ENCODE data around the gene DUSP2.

Gene DUSP2

GRCh38 chr2:96184989-96185388 lies 39.7 kb upstream of the DUSP2 start:
- TF ChIP-seq POLR2A (IDR thresholded peaks at IDR 0.05; ENCODE audit: extremely low read depth, insufficient read length) (no peak), MAX (IDR thresholded peaks at IDR 0.05; ENCODE audit: low read depth, low read length) (no peak), CTCF (IDR thresholded peaks at IDR 0.05; ENCODE audit: low read depth, low read length) (no peak), MYC (IDR thresholded peaks at IDR 0.05; ENCODE audit: low read depth, low read length) (no peak)
- no peak for DNase-seq (ENCODE audit: low read depth)
- no peak overlapping the region for H3K4me3 ChIP-seq (ENCODE audit: low read depth, low read length)

- TF ChIP-seq MYC (IDR thresholded peaks at IDR 0.05; ENCODE audit: low read depth, low read length) (no peak), POLR2A (IDR thresholded peaks at IDR 0.05; ENCODE audit: extremely low read depth, insufficient read length) (no peak), CTCF (IDR thresholded peaks at IDR 0.05; ENCODE audit: low read depth, low read length) (no peak), MAX (IDR thresholded peaks at IDR 0.05; ENCODE audit: low read depth, low read length) (no peak)
- H3K4me3 ChIP-seq (ENCODE audit: low read depth, low read length) = no peak overlapping the region
- DNase-seq (ENCODE audit: low read depth) = no peak
Measured at GRCh38 chr2:96184188-96184587, 38.9 kb upstream of the DUSP2 start.

DNA sequence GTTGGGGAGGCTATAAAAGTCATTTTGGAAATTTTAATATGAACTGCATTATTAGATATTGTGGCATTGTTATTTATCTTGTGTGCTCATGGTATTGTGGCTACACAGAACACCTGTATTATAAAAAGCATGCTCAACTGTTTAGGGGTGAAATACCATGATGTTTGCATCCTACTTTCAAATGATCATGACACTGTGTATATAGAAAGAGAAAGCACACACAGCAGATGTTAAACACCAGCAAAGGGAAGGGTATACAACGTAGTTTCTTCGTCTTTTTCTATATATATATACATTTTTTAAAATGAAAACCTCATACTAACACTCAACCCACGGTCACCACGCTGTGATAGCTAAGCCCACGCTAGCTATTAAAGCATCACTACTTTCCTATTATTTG lies 36.3 kb upstream of the DUSP2 start:
- H3K4me3 ChIP-seq (ENCODE audit: low read depth, low read length) = no peak overlapping the region
- DNase-seq (ENCODE audit: low read depth) = no peak
- no peak for TF ChIP-seq MAX (IDR thresholded peaks at IDR 0.05; ENCODE audit: low read depth, low read length)
- no peak for TF ChIP-seq POLR2A (IDR thresholded peaks at IDR 0.05; ENCODE audit: extremely low read depth, insufficient read length)
- no peak for TF ChIP-seq CTCF (IDR thresholded peaks at IDR 0.05; ENCODE audit: low read depth, low read length)
- no peak for TF ChIP-seq MYC (IDR thresholded peaks at IDR 0.05; ENCODE audit: low read depth, low read length)

DNA sequence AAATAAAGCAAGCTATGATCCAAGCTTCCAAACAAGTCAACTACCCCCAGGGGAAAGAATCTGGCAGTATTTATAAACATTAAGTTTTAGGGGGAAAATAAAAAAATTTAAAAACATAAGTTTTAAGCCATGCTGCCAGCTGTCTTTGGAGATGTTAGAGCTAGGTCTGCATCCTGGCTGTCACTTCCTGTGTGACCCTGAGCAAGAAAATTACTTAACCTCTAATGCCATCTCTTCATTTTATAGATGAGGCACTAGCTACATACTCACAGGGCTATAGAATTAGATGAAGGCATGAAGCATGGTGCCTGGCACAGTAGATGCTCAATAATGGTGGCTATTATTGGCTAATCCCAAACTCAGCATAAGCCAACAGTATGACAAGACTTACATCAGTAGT lies 35.3 kb upstream of the DUSP2 start:
- TF ChIP-seq MAX (IDR thresholded peaks at IDR 0.05; ENCODE audit: low read depth, low read length) = no peak
- TF ChIP-seq CTCF (IDR thresholded peaks at IDR 0.05; ENCODE audit: low read depth, low read length) = no peak
- TF ChIP-seq POLR2A (IDR thresholded peaks at IDR 0.05; ENCODE audit: extremely low read depth, insufficient read length) = no peak
- no peak for TF ChIP-seq MYC (IDR thresholded peaks at IDR 0.05; ENCODE audit: low read depth, low read length)
- no peak overlapping the region for H3K4me3 ChIP-seq (ENCODE audit: low read depth, low read length)
- no peak for DNase-seq (ENCODE audit: low read depth)

DNA sequence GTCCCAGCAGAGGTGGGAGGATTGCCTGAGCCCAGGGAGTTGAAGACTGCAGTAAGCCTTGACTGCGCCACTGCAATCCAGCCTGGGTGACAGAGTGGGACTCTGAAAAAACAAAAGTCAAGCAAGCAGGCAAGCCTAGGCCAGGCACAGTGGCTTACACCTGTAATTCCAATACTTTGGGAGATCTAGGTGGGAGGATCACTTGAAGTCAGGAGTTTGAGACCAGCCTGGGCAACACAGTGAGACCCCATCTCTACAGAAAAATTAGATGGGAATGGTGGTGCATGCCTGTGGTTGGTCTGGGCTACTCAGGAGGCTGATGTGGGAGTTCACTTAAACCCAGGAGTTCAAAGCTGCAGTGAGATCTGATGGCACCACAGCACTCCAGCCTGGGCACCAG lies 34.8 kb upstream of the DUSP2 start:
- TF ChIP-seq MYC (IDR thresholded peaks at IDR 0.05; ENCODE audit: low read depth, low read length) = no peak
- TF ChIP-seq MAX (IDR thresholded peaks at IDR 0.05; ENCODE audit: low read depth, low read length) = no peak
- TF ChIP-seq POLR2A (IDR thresholded peaks at IDR 0.05; ENCODE audit: extremely low read depth, insufficient read length) = no peak
- no peak for TF ChIP-seq CTCF (IDR thresholded peaks at IDR 0.05; ENCODE audit: low read depth, low read length)
- no peak overlapping the region for H3K4me3 ChIP-seq (ENCODE audit: low read depth, low read length)
- no peak for DNase-seq (ENCODE audit: low read depth)

- H3K4me3 ChIP-seq (ENCODE audit: low read depth, low read length) = no peak overlapping the region
- no peak for DNase-seq (ENCODE audit: low read depth)
- TF ChIP-seq POLR2A (IDR thresholded peaks at IDR 0.05; ENCODE audit: extremely low read depth, insufficient read length) = no peak
- no peak for TF ChIP-seq CTCF (IDR thresholded peaks at IDR 0.05; ENCODE audit: low read depth, low read length)
- no peak for TF ChIP-seq MAX (IDR thresholded peaks at IDR 0.05; ENCODE audit: low read depth, low read length)
- no peak for TF ChIP-seq MYC (IDR thresholded peaks at IDR 0.05; ENCODE audit: low read depth, low read length)
Measured at GRCh38 chr2:96176661-96177060, 31.4 kb upstream of the DUSP2 start.
